OCI-LY3 (cell line): ENCODE data around the gene MOXD1.

Source experiments
- CTCF ChIP-seq: fragments of 200-600, 300-600 bp; sonication (generic); IDR thresholded peaks from 2 replicates; pipeline ENCODE4 v1.5.1; 2014; ENCODE audit warnings: antibody characterized with exemption, low read length, low read depth
- EZH2phosphoT487 ChIP-seq: fragments of 200-600 bp; shearing (Covaris generic); IDR thresholded peaks from 2 replicates; pipeline ENCODE4 v1.6.1; 2018; ENCODE audit warnings: antibody characterized with exemption, mixed run types, low read depth

GRCh38 chr6:132282696-132283095, 118.6 kb downstream of the MOXD1 start:
- TF ChIP-seq CTCF (no peak), EZH2phosphoT487 (no peak)
